HepG2 (cell line): Measurements from ENCODE around the gene ZNRF3. TPM values are rescaled to one million over a fixed set of nuclear protein-coding genes. Genes with fewer than 3 reads are reported as not detected.

Experiments
- ATF1 ChIP-seq: IDR thresholded peaks from 2 replicates; pipeline ENCODE4 v1.6.1; 2016; ENCODE audit warnings: mild to moderate bottlenecking, control low read depth
- DZIP1 ChIP-seq: sonication (generic); formaldehyde crosslinking; IDR thresholded peaks from 2 replicates; pipeline ENCODE4 v1.5.0; 2020; ENCODE audit warnings: mild to moderate bottlenecking, missing genetic modification reagents
- HMGA1 ChIP-seq: sonication (generic); formaldehyde crosslinking; conservative IDR thresholded peaks from 2 replicates; pipeline ENCODE4 v1.4.0; 2020; ENCODE audit warnings: missing genetic modification reagents
- NFYC ChIP-seq: IDR thresholded peaks from 2 replicates; pipeline ENCODE4 v1.6.1; 2016; ENCODE audit warnings: missing genetic modification reagents, missing compliant biosample characterization
- RFX5 ChIP-seq: IDR thresholded peaks from 2 replicates; pipeline ENCODE4 v1.6.1; 2011; ENCODE audit warnings: low read depth, low read length, improper control_type of control experiment
- SAP130 ChIP-seq: IDR thresholded peaks from 2 replicates; pipeline ENCODE4 v1.6.1; 2016; ENCODE audit warnings: low read depth
- SP1 ChIP-seq, 2 experiments: fragments of 450-650 bp in 1 of 2; sonication (generic) in 1 of 2; formaldehyde crosslinking in 1 of 2; IDR thresholded peaks; 2 replicates each; pipeline versions ENCODE4 v1.4.0 to v1.6.1; 2016 to 2020; ENCODE audit warnings: missing genetic modification reagents in 1 of 2
- SP4 ChIP-seq: sonication (generic); formaldehyde crosslinking; IDR thresholded peaks from 2 replicates; pipeline ENCODE4 v1.8.1; 2023; ENCODE audit warnings: mild to moderate bottlenecking, missing genetic modification reagents
- SP5 ChIP-seq: IDR thresholded peaks from 2 replicates; pipeline ENCODE4 v1.6.1; 2016; ENCODE audit warnings: low read depth, borderline replicate concordance
- TBX2 ChIP-seq: sonication (generic); formaldehyde crosslinking; IDR thresholded peaks from 2 replicates; pipeline ENCODE4 v1.5.0; 2020; ENCODE audit warnings: missing genetic modification reagents, mild to moderate bottlenecking, borderline replicate concordance
- ZMAT3 ChIP-seq: sonication (generic); formaldehyde crosslinking; conservative IDR thresholded peaks from 2 replicates; pipeline ENCODE4 v1.7.0; 2021; ENCODE audit warnings: missing genetic modification reagents
- ZMYM3 ChIP-seq: sonication (generic); formaldehyde crosslinking; IDR thresholded peaks from 2 replicates; pipeline ENCODE4 v1.5.1; 2020; ENCODE audit warnings: mild to moderate bottlenecking, missing genetic modification reagents
- ZNF18 ChIP-seq: sonication (generic); formaldehyde crosslinking; IDR thresholded peaks from 2 replicates; pipeline ENCODE4 v1.8.0; 2022; ENCODE audit warnings: mild to moderate bottlenecking, missing genetic modification reagents; ENCODE audit not compliant: insufficient replicate concordance
- ZNF20 ChIP-seq: sonication (generic); formaldehyde crosslinking; IDR thresholded peaks from 2 replicates; pipeline ENCODE4 v1.4.0; 2020; ENCODE audit warnings: mild to moderate bottlenecking, moderate library complexity, missing genetic modification reagents
- ZNF598 ChIP-seq: sonication (generic); formaldehyde crosslinking; IDR thresholded peaks from 2 replicates; pipeline ENCODE4 v1.5.1; 2020; ENCODE audit warnings: mild to moderate bottlenecking, missing genetic modification reagents, borderline replicate concordance
- polyA plus RNA-seq, 8 experiments: library from polyadenylated mRNA; depleted of rRNA in 3 of 8; stranded (reverse) in 7 of 8; unstranded in 1 of 8; fragments of >200 nt; fragmentation: Illumina TruSeq in 4 of 8; extraction: Trizol in 4 of 8; gene quantifications; 2 replicates each; pipeline versions ENCODE4 v1.2.1 to v1.2.3, GENCODE V29; 2011 to 2016; ENCODE audit warnings: low read depth in 4 of 8, missing spikeins in 1 of 8, mixed read lengths in 1 of 8; ENCODE audit not compliant: insufficient read depth in 1 of 8
- total RNA-seq, 5 experiments: library from RNA; depleted of rRNA; stranded (reverse); fragments of >200 nt; fragmentation: Illumina TruSeq; extraction: Trizol; gene quantifications; 2 replicates each; pipeline ENCODE4 v1.2.3, GENCODE V29; 2016; ENCODE audit warnings: low read depth in 1 of 5
- TF ChIP-seq, protein P1 (sequence below): sonication (generic); formaldehyde crosslinking; conservative IDR thresholded peaks from 2 replicates; pipeline ENCODE4 v1.4.0; 2020; ENCODE audit warnings: missing genetic modification reagents
- TF ChIP-seq, protein P2 (sequence below): sonication (generic); formaldehyde crosslinking; IDR thresholded peaks from 2 replicates; pipeline ENCODE4 v1.4.0; 2020; ENCODE audit warnings: missing genetic modification reagents, borderline replicate concordance

Gene ZNRF3
- total and polyA plus RNA-seq, 2 of the 13 experiments (the other 11 are each of a cell fraction or from before 2014, with no cell fraction given): 20.3 to 36.7 TPM

- TF ChIP-seq, protein P1, sequence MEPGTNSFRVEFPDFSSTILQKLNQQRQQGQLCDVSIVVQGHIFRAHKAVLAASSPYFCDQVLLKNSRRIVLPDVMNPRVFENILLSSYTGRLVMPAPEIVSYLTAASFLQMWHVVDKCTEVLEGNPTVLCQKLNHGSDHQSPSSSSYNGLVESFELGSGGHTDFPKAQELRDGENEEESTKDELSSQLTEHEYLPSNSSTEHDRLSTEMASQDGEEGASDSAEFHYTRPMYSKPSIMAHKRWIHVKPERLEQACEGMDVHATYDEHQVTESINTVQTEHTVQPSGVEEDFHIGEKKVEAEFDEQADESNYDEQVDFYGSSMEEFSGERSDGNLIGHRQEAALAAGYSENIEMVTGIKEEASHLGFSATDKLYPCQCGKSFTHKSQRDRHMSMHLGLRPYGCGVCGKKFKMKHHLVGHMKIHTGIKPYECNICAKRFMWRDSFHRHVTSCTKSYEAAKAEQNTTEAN (CRISPR knock-in tag): no peak
- TF ChIP-seq ZNF18 (CRISPR knock-in tag) (peak; percentile 79), ZMYM3 (CRISPR knock-in tag) (peak; percentile 89), HMGA1 (CRISPR knock-in tag) (no peak), SAP130 (CRISPR knock-in tag) (peak; percentile 82), ZNF598 (CRISPR knock-in tag) (no peak; the same call in 1 of the 2 replicates), SP5 (CRISPR knock-in tag) (peak; percentile 100), NFYC (CRISPR knock-in tag) (peak; percentile 5; the same call in 1 of the 2 replicates), ZNF20 (no peak), ATF1 (CRISPR knock-in tag) (0 out of 2 replicates have a peak, but pooled peaks have one; percentile 20), RFX5 (no peak), DZIP1 (CRISPR knock-in tag) (no peak; the same call in 1 of the 2 replicates), ZMAT3 (peak; percentile 95), SP4 (CRISPR knock-in tag) (peak; percentile 16; the same call in 1 of the 2 replicates), SP1 (IDR thresholded peaks at IDR 0.05) (no peak), SP1 (CRISPR knock-in tag; IDR thresholded peaks at IDR 0.05) (peak; percentile 46; the same call in 1 of the 2 replicates), TBX2 (CRISPR knock-in tag) (peak; percentile 89; the same call in 1 of the 2 replicates)
- TF ChIP-seq, protein P2, sequence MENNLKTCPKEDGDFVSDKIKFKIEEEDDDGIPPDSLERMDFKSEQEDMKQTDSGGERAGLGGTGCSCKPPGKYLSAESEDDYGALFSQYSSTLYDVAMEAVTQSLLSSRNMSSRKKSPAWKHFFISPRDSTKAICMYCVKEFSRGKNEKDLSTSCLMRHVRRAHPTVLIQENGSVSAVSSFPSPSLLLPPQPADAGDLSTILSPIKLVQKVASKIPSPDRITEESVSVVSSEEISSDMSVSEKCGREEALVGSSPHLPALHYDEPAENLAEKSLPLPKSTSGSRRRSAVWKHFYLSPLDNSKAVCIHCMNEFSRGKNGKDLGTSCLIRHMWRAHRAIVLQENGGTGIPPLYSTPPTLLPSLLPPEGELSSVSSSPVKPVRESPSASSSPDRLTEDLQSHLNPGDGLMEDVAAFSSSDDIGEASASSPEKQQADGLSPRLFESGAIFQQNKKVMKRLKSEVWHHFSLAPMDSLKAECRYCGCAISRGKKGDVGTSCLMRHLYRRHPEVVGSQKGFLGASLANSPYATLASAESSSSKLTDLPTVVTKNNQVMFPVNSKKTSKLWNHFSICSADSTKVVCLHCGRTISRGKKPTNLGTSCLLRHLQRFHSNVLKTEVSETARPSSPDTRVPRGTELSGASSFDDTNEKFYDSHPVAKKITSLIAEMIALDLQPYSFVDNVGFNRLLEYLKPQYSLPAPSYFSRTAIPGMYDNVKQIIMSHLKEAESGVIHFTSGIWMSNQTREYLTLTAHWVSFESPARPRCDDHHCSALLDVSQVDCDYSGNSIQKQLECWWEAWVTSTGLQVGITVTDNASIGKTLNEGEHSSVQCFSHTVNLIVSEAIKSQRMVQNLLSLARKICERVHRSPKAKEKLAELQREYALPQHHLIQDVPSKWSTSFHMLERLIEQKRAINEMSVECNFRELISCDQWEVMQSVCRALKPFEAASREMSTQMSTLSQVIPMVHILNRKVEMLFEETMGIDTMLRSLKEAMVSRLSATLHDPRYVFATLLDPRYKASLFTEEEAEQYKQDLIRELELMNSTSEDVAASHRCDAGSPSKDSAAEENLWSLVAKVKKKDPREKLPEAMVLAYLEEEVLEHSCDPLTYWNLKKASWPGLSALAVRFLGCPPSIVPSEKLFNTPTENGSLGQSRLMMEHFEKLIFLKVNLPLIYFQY (CRISPR knock-in tag): peak; percentile 96
Measured at GRCh38 chr22:28864878-28865596, 18.3 kb upstream of the ZNRF3 start (continued).
